ENCODE data around the gene NID2. TPM values are rescaled to one million over a fixed set of nuclear protein-coding genes. Genes with fewer than 3 reads are reported as not detected.

The NID2 gene
- total RNA-seq, 1 experiment from 2014 or later: 0.49 TPM

- Histone ChIP-seq H3K4me1 (peaks cover 4% of the 10 kb centered on the region; the same call in 1 of the 2 replicates), H3K27me3 (no peaks in the 10 kb centered on the region), H3K27ac (no peak overlapping the region), H3K4me3 (no peak overlapping the region), H3K9me3 (replicated peaks) (no peaks in the 10 kb centered on the region), H3K36me3 (no peaks in the 10 kb centered on the region)
- no peak for DNase-seq
Observed at GRCh38 chr14:52071675-52072074, 2.8 kb upstream of the NID2 start.

GRCh38 chr14:52070051-52070431, 1.2 kb upstream of the NID2 start:
- no peak overlapping the region for H3K27ac ChIP-seq
- no peak for DNase-seq
- peaks cover 4% of the 10 kb centered on the region; the same call in 1 of the 2 replicates for H3K4me1 ChIP-seq
- H3K36me3 ChIP-seq: no peaks in the 10 kb centered on the region
- peak overlapping the region; percentile 61 for H3K4me3 ChIP-seq
- H3K27me3 ChIP-seq: no peaks in the 10 kb centered on the region
- no peaks in the 10 kb centered on the region for H3K9me3 ChIP-seq (replicated peaks)

GRCh38 chr14:52069307-52070050, 620 bp upstream of the NID2 start:
- Histone ChIP-seq H3K36me3 (no peaks in the 10 kb centered on the region), H3K4me1 (peaks cover 4% of the 10 kb centered on the region; the same call in 1 of the 2 replicates), H3K9me3 (replicated peaks) (no peaks in the 10 kb centered on the region), H3K27me3 (no peaks in the 10 kb centered on the region), H3K4me3 (peak overlapping the region; percentile 61), H3K27ac (no peak overlapping the region)
- DNase-seq: peak; percentile 53 to 67

- no peak overlapping the region for H3K27ac ChIP-seq
Observed at GRCh38 chr14:52067873-52068614, 815 bp downstream of the NID2 start.

GRCh38 chr14:52064174-52064573, 4.7 kb downstream of the NID2 start:
- Histone ChIP-seq H3K36me3 (no peaks in the 10 kb centered on the region), H3K27ac (no peak overlapping the region), H3K9me3 (replicated peaks) (no peaks in the 10 kb centered on the region), H3K27me3 (no peaks in the 10 kb centered on the region), H3K4me3 (no peak overlapping the region), H3K4me1 (no peaks in the 10 kb centered on the region)
- no peak for DNase-seq

More at GRCh38 chr14:52067873-52068614, 815 bp downstream of the NID2 start:
- peaks cover 4% of the 10 kb centered on the region; the same call in 1 of the 2 replicates for H3K4me1 ChIP-seq
- no peaks in the 10 kb centered on the region for H3K9me3 ChIP-seq (replicated peaks)
- H3K27me3 ChIP-seq: no peaks in the 10 kb centered on the region
- H3K4me3 ChIP-seq: no peak overlapping the region
- no peak for DNase-seq
- no peaks in the 10 kb centered on the region for H3K36me3 ChIP-seq

GRCh38 chr14:52063052-52063462, 5.8 kb downstream of the NID2 start:
- no peak overlapping the region for H3K4me3 ChIP-seq
- H3K27ac ChIP-seq: no peak overlapping the region
- no peaks in the 10 kb centered on the region for H3K4me1 ChIP-seq
- no peaks in the 10 kb centered on the region for H3K9me3 ChIP-seq (replicated peaks)
- H3K36me3 ChIP-seq: no peaks in the 10 kb centered on the region
- DNase-seq: no peak
- H3K27me3 ChIP-seq: no peaks in the 10 kb centered on the region

- no peaks in the 10 kb centered on the region for H3K4me1 ChIP-seq
- H3K9me3 ChIP-seq (replicated peaks): no peaks in the 10 kb centered on the region
- no peaks in the 10 kb centered on the region for H3K36me3 ChIP-seq
- no peaks in the 10 kb centered on the region for H3K27me3 ChIP-seq
- no peak for DNase-seq
- no peak overlapping the region for H3K27ac ChIP-seq
- no peak overlapping the region for H3K4me3 ChIP-seq
Observed at GRCh38 chr14:52061890-52062289, 7.0 kb downstream of the NID2 start.

GRCh38 chr14:52061390-52061789, 7.5 kb downstream of the NID2 start:
- Histone ChIP-seq H3K36me3 (no peaks in the 10 kb centered on the region), H3K27ac (no peak overlapping the region), H3K27me3 (no peaks in the 10 kb centered on the region), H3K4me1 (no peaks in the 10 kb centered on the region), H3K9me3 (replicated peaks) (no peaks in the 10 kb centered on the region), H3K4me3 (no peak overlapping the region)
- no peak for DNase-seq

- no peaks in the 10 kb centered on the region for H3K27me3 ChIP-seq
- no peaks in the 10 kb centered on the region for H3K4me1 ChIP-seq
- H3K36me3 ChIP-seq: no peaks in the 10 kb centered on the region
- no peaks in the 10 kb centered on the region for H3K9me3 ChIP-seq (replicated peaks)
- DNase-seq: no peak
- no peak overlapping the region for H3K4me3 ChIP-seq
- no peak overlapping the region for H3K27ac ChIP-seq
Observed at GRCh38 chr14:52060080-52060479, 8.8 kb downstream of the NID2 start.

GRCh38 chr14:52059649-52060048, 9.2 kb downstream of the NID2 start:
- no peaks in the 10 kb centered on the region for H3K9me3 ChIP-seq (replicated peaks)
- DNase-seq: no peak
- H3K27me3 ChIP-seq: no peaks in the 10 kb centered on the region
- no peaks in the 10 kb centered on the region for H3K4me1 ChIP-seq
- no peak overlapping the region for H3K4me3 ChIP-seq
- no peaks in the 10 kb centered on the region for H3K36me3 ChIP-seq
- H3K27ac ChIP-seq: no peak overlapping the region

GRCh38 chr14:52058341-52058740, 10.5 kb downstream of the NID2 start:
- Histone ChIP-seq H3K9me3 (replicated peaks) (no peaks in the 10 kb centered on the region), H3K27ac (no peak overlapping the region), H3K36me3 (no peaks in the 10 kb centered on the region), H3K27me3 (no peaks in the 10 kb centered on the region), H3K4me1 (no peaks in the 10 kb centered on the region), H3K4me3 (no peak overlapping the region)
- no peak for DNase-seq

GRCh38 chr14:52055167-52055566, 13.7 kb downstream of the NID2 start:
- no peak for DNase-seq
- Histone ChIP-seq H3K4me1 (no peaks in the 10 kb centered on the region), H3K9me3 (replicated peaks) (no peaks in the 10 kb centered on the region), H3K36me3 (no peaks in the 10 kb centered on the region), H3K4me3 (no peak overlapping the region), H3K27me3 (no peaks in the 10 kb centered on the region), H3K27ac (no peak overlapping the region)

- Histone ChIP-seq H3K36me3 (no peaks in the 10 kb centered on the region), H3K9me3 (replicated peaks) (no peaks in the 10 kb centered on the region), H3K4me1 (no peaks in the 10 kb centered on the region), H3K27me3 (no peaks in the 10 kb centered on the region), H3K4me3 (no peak overlapping the region), H3K27ac (no peak overlapping the region)
- DNase-seq: no peak
Observed at GRCh38 chr14:52054678-52055077, 14.2 kb downstream of the NID2 start.

GRCh38 chr14:52053044-52053443, 15.8 kb downstream of the NID2 start:
- H3K4me3 ChIP-seq: no peak overlapping the region
- no peaks in the 10 kb centered on the region for H3K9me3 ChIP-seq (replicated peaks)
- H3K36me3 ChIP-seq: no peaks in the 10 kb centered on the region
- H3K27ac ChIP-seq: no peak overlapping the region
- DNase-seq: no peak
- no peaks in the 10 kb centered on the region for H3K27me3 ChIP-seq
- H3K4me1 ChIP-seq: no peaks in the 10 kb centered on the region

- Histone ChIP-seq H3K27ac (no peak overlapping the region), H3K4me1 (no peaks in the 10 kb centered on the region), H3K27me3 (no peaks in the 10 kb centered on the region), H3K9me3 (replicated peaks) (no peaks in the 10 kb centered on the region), H3K4me3 (no peak overlapping the region), H3K36me3 (no peaks in the 10 kb centered on the region)
- DNase-seq: no peak
Observed at GRCh38 chr14:52052288-52052943, 16.4 kb downstream of the NID2 start.
